Stimulated activated CD8-positive, alpha-beta memory T cell treated with anti-CD3 and anti-CD28 coated beads, Interleukin-4, amount 100 ng/mL, for 24 hours (primary cell): ENCODE measurements around the gene CDC37L1.
"Not testable (repeated sequence)": the region's sequence is repeated elsewhere in the genome, so short reads cannot be mapped to it uniquely, and the experiment has no call there.

Experiments used
- DNase-seq: peaks from one replicate; pipeline ENCODE4 v3.0.0-alpha.2; 2020; ENCODE audit warnings: low read depth

Gene CDC37L1

DNA sequence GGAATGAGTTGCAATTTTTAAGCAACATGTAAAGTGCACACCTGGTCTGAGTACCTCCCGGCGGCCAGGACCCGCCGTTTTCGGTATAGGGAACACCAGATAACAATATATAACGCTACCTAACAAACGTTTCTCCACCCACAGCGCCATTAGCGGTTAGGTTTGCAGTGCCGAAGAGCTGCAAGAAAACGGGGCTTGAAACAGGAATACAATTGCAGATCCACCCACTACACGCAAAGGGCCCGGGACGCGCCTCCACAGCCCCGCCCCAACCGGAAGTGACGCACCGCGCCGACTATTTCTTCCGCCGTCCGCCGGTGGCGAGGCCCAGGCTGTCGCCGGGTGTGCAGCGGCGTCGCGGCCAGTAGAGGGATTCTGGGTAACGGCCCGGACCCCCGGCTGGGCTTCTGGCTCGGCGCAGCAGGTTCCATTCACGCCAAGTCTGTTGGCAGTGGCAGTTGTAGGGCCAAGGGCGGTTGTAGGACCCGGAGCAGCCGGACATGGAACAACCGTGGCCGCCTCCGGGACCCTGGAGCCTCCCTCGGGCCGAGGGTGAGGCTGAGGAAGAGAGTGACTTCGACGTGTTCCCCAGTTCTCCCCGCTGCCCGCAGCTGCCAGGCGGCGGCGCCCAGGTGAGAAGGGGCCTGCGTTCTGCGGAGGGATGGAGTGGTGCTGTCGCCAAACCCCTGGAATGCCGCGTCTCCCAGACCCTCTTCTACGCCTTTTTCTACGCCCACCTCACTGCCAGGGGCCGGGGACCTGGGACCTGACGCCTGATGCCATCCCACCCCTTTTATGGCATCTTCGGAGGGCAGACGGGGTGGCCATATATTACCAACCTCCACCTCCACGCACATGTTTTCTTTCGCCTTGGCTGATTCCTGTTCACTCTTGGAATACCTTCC lies at the start of gene CDC37L1:
Gene CDC37L1, plus strand, starts transcription at position 302 of the 905 bp plus-strand sequence. Its CDS starts 199 bp downstream, at position 501.
- DNase-seq: peak; percentile 99

DNA sequence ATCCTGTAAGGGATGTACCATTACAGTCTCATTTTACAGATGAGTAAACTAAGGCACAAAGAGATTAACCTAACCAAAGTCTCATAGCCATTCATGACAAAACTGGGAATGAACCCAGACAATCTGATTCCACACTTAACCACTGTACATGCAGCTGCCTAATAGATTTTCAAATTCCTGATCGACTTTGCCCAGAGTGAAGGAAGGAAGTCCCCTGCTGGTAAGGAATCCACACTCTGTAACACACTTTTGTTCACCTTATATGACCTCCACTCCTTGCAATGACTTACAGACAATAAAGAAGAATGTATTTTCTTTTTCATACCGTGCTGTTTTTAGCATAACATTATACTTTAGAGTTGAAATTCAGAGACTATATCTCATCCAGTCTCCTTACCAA lies 48.5 kb upstream of the CDC37L1 start:
- no peak for DNase-seq

DNA sequence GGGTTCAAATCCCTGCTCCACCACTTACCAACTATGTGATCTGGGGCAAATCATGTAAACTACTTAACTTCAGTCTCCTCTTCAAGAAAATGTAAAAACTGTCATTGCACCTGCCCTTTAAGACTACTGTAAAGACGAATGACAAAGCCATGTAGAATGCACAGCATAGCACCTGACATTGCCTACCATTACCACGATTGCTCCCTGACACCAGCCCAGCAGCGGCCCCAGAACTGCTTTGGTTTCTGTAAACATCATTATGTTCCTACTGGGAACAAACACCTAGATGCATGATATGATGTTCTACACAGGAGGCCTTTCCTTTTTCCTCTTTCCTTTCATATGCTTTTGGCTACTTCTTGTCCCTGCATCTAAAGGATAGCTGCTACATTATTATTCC lies 40.4 kb upstream of the CDC37L1 start:
- no peak for DNase-seq

DNA sequence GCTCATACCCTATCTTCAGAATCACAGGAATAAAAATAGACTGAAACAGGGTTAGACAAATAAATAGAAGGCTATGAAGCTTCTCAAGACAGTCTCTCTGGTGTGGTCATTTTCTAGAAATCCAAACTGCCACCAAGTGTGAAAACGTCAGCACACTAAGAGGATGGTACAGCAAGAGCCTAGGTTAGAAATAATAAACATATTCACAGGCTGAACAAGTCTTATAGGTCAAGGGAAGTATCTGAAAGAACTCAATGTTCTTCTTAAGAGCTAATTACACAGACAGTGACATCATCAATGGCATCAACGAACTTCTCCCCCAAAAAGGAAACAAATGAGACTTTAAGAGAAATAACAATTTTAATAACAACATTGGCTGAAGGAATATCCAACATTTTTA lies 39.9 kb upstream of the CDC37L1 start:
- DNase-seq: no peak

DNA sequence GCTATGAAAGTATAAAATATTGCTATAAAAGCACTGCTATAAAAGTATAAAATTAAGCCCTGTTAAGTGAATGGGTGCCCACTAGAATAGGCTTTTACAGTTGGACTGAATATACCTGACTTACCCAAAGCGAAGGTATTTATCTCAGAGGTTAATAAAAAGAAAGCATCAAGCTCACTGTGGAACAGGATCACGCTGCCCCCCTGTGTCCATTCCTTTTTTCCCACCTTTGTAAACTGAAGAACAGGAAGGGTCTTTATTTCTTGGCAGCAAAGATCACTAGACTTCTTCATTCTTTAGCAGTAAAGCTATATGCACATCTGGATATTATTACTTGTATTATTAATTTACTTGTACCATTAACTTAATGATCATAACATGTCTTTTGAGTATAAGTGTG lies 39.3 kb upstream of the CDC37L1 start:
- no peak for DNase-seq

DNA sequence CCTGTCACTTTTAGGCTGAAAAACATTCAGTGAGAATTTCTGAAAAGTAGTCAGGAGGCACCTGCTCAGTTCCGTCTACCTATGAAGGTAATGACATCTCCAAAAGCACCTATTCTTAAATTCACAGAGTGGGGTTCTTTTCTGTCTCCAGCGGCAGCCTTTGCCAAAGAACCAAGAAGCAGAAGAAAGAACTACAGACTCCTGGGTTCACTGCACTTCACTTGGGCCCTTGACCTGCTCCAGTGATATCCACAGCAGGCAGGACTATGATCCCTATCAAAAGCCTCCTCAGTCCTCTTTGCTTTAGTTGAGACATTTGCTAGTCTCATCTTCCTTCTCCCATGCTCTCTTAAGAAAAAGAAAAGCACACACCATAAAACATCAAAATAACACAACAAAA lies 37.0 kb upstream of the CDC37L1 start:
- no peak for DNase-seq

DNA sequence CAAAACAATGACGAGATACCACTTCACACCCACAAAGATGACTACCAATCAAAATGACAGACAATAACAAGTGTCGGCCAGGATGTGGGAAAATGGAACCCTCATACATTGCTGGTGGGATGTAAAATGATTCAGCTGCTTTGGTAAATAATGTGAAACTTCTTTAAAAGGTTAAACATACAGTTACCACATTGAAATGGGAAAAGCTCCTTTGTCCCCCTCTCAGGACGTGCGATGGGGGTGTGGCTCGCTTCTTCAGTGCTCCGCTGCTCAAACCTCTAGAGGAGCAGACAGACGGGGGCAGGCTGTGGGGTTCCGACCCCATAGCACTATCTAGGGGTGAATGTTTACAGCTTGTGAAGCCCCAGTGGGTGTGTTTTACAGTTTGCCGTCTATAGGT lies 25.3 kb upstream of the CDC37L1 start:
- no peak for DNase-seq

DNA sequence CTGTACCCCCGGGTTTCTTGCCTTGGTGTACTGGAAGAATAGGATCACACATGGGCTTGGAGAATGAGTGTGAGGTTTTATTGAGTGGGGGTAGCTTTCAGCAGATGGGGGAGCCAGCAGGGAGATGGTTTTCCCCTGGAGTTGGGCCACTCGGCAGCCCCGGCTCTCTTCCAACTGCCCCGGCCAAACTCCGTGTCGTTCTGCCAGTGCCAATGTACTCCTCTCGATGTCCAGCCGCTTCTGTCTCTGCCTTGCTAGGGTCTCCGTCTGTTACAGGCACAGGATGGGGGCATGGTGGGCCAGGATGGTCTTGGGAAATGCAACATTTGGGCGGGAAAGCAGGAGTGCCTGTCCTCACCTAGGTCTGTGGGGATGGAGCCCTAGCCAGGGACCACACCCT lies 24.8 kb upstream of the CDC37L1 start:
- no peak for DNase-seq

- not testable (repeated sequence) for DNase-seq
Measured at GRCh38 chr9:4656196-4656595, 23.2 kb upstream of the CDC37L1 start.

DNA sequence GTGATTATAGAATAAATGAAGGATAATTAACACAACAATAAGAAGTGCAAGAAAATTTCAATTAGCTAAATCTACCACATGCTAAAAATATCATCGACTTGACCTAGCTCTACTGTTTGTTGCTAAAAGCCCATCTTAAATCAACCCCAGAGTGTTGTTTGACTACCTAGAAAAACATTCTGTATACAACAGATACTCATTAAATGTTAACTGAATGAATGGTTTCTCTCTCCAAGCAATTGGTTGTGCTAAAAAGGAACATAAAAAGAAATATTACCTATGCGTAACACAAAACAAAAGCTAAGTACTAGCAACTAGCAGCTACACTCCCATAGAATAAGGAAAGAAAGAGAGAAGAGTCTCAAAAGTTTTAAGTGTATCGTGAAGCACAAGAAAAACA lies 22.7 kb upstream of the CDC37L1 start:
- no peak for DNase-seq

DNA sequence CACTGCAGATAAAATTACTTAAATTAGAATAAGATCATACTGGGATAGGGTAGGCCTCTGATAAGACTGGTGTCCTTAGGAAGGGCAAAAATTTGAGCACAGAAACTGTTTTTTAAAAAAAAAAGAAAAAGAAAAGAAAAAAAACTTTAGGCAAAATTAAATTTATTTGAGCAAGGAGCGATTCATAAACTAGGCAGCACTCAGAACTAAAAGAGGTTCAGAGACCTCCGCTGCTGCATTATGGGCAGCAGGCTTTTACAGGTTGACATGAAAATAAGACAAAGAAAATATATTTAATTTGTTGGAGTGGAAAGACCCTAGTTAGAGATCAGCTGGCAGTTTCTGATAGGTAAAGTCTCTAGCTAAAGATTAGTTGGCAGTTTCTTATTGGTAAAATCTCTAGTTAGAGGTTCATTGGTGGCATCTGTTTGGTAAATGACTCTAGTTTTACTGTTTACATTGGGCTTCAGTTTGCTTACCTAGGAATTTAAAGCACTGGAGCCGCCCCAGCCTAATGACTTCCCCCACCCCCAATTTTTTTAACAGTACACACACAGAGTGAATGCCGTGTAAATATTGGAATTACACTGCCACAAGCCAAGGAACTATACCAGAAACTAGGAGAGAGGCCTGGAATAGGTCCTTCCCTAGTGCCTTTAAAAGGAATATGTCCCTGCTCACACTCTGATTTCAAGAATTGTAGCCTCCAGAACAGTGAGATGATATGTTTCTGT lies 21.8 kb upstream of the CDC37L1 start:
- DNase-seq: no peak

DNA sequence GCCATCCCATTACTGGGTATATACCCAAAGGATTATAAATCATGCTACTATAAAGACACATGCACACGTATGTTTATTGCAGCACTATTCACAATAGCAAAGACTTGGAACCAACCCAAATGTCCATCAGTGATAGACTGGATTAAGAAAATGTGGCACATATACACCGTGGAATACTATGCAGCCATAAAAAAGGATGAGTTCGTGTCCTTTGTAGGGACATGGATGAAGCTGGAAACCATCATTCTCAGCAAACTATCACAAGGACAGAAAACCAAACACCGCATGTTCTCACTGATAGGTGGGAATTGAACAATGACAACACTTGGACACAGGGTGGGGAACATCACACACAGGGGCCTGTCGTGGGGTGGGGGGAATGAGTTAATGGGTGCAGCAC lies 18.7 kb upstream of the CDC37L1 start:
- not testable (repeated sequence) for DNase-seq

GRCh38 chr9:4661165-4661564 lies 18.2 kb upstream of the CDC37L1 start:
- no peak for DNase-seq

- DNase-seq: no peak
Measured at GRCh38 chr9:4661611-4662010, 17.8 kb upstream of the CDC37L1 start.

DNA sequence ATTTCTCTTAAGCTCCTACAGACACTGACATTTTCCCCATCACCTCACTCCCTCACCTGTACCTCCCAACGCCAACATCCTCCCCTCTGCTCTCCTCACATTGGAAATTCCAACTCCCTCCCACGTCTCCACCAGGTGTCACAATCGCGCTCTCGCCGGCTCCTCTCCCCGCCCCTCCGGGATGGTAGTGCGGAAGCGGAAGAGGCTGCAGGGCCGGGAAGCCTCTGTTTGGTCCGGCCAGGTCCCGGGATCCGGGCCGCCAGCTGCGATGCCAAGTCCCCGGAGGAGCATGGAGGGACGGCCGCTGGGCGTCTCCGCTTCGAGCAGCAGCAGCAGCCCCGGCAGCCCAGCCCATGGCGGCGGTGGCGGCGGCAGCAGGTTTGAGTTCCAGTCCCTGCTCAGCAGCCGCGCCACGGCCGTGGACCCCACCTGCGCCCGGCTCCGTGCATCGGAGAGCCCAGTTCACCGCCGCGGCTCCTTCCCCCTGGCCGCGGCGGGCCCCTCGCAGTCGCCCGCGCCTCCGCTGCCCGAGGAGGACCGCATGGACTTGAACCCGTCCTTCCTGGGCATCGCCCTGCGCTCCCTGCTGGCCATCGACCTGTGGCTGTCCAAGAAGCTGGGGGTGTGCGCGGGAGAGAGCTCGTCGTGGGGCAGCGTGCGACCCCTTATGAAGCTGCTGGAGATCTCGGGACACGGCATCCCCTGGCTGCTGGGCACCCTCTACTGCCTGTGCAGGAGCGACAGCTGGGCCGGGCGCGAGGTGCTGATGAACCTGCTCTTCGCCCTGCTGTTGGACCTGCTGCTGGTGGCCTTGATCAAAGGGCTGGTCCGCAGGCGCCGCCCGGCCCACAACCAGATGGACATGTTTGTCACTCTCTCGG lies 17.0 kb upstream of the CDC37L1 start, which contains the start of gene PLPP6:
Gene PLPP6, plus strand, starts transcription at position 187 of the 881 bp plus-strand sequence. Its CDS starts 82 bp downstream, at position 269.
- peak; percentile 56 for DNase-seq

DNA sequence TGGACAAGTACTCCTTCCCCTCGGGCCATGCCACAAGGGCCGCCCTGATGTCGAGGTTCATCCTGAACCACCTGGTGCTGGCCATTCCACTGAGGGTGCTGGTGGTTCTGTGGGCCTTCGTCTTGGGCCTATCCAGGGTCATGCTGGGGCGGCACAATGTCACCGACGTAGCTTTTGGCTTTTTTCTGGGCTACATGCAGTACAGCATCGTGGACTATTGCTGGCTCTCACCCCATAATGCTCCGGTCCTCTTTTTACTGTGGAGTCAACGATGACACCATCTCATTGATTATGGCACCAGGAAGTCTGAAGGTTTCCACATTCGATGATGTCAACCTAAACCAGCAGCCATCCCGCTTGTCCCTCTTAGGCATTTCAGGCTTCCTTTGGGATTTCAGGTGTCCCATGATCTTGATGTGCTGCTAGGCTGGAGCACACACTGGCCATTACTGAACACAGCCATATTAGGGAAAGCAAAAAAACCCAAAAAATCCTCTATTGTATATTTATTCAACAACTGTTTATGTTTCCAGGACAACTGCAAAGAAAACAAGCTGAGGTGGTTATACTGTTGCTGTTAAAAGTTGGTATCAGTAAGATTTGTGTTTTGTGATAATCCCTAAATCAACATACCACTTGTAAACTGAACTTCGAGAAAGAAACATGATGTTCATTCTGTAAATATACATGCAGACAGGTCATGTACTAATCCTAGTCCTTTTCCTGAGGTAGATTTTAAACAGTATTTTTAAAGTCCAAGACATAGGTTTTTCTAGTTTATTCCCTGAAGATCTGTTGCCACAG lies 16.2 kb upstream of the CDC37L1 start:
- DNase-seq: no peak

GRCh38 chr9:4663956-4664355 lies 15.4 kb upstream of the CDC37L1 start:
- no peak for DNase-seq

GRCh38 chr9:4665357-4665756 lies 14.0 kb upstream of the CDC37L1 start:
- DNase-seq: no peak

DNA sequence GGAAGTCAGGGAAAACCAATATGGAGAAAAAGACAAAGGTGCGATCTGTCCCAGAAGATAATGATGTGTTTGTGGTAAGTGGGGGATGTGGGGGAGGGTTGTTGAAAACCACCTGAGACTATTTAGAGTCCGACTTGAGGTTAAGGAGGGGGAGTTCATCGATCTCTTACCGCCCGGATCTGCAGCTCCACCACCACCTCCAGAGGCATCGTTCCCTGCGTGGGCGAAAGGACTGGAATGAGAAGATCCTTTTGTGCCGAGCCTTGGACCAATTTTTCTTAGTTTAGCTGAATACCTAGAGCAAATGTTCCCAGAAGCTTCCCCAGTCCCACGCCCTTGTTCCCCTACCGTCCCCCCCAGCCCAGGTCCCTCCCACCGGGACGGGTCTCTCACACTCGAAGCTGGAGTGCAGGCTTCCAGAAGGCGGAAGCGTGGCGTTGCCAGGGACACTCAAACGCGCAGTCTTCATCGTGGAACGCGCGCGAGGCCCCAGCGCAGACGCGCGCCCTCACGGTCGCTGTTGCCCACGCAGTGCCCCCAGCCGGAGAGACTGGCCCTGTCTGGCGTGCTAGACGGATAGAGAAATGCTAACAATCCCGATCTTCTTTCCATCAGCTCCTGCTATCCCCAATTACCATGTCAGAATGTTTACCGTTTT lies 13.2 kb upstream of the CDC37L1 start, which contains the start of gene SPATA6L:
Gene SPATA6L, minus strand, starts transcription at position 439 of the 658 bp plus-strand sequence. Its CDS starts 230 bp downstream, at position 209.
- no peak for DNase-seq

DNA sequence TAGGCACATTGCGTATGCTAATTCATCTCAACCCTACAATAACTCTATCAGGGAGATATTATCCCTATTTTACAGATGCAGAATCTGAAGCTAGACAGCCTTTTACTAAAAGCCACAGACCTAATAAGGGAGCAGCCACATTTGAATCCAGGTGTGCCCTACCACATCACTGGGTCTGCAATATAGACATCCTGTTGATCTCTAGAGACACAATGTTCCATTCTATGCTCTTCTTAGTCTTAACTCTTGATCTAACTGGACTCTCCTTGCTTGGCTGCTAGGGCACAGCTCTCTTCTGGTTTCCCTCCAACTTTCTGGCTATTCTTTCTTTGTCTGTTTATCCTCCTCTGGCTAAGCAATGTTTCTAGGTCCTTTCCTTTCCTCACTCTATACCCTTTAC lies 11.7 kb upstream of the CDC37L1 start:
- no peak for DNase-seq

- no peak for DNase-seq
Measured at GRCh38 chr9:4668604-4669003, 10.8 kb upstream of the CDC37L1 start.
